ENCODE results near the gene C2orf81.

DNA sequence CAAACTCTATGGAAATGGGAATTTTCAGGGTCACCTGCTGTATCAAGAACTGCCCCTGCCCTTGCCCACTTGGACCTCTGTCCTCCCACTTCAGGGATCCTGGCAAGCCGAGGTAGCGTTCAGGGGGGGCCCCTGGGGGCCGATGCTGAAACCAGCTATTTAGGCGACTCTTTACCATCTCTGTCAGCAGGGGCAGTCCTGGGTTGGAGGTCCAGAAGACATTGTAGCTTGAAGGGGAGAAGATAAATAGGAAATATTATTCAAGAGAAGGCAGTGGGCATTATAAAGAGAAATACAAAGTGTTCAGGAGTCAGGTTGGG, 41.3 kb upstream of the C2orf81 start:
- no peak for TF ChIP-seq POLR2AphosphoS5 (IDR thresholded peaks at IDR 0.05; ENCODE audit: borderline replicate concordance, low read depth, low read length)
- no peak for TF ChIP-seq EZH2 (IDR thresholded peaks at IDR 0.05)
- no peak for TF ChIP-seq FOXP2 (optimal IDR thresholded peaks at IDR 0.05; ENCODE audit: control extremely low read depth, extremely low read length, insufficient read depth)
